Measurements from ENCODE around the gene OSBPL3. TPM values are rescaled to one million over a fixed set of nuclear protein-coding genes. Genes with fewer than 3 reads are reported as not detected.
A peak's percentile ranks its signal among the peaks of the same experiment; 100 is the strongest.

OSBPL3 gene
- total RNA-seq, 1 experiment from 2014 or later: 36.8 TPM

GRCh38 chr7:24786941-24787340 lies 193.0 kb downstream of the OSBPL3 start:
- POLR2A ChIA-PET: no interaction called here
- Histone ChIP-seq H2AFZ (ENCODE audit: low read depth, low read length, poor library complexity, severe bottlenecking) (no peak overlapping the region), H3K9me3 (ENCODE audit: control insufficient read depth in 1 of 2, insufficient read depth in 1 of 2, low read depth in 1 of 2, low read length in 2 of 2) (no peaks in the 10 kb centered on the region; a peak in 1 of 4 replicates), H3K4me2 (ENCODE audit: low read length) (peak overlapping the region; percentile 53), H3K4me1 (ENCODE audit: control insufficient read depth in 1 of 2, insufficient read depth in 2 of 2, low read length in 2 of 2) (peaks cover 8 to 17% of the 10 kb centered on the region in 2 experiments; a peak in 3 of 4 replicates), H3K36me3 (ENCODE audit: control insufficient read depth in 1 of 2, insufficient read depth in 2 of 2, low read length in 2 of 2) (no peaks in the 10 kb centered on the region), H3K9me2 (ENCODE audit: insufficient read depth) (no peaks in the 10 kb centered on the region), H3K4me3 (replicated peaks in 1 of 2; ENCODE audit: low read depth in 1 of 2, low read length in 2 of 2) (peak overlapping the region in 1 of 2 experiments; percentile 10; a peak in 1 of 4 replicates), H3K27me3 (ENCODE audit: insufficient read depth, low read length) (no peaks in the 10 kb centered on the region), H3K79me2 (ENCODE audit: insufficient read depth, low read length) (no peaks in the 10 kb centered on the region), H3K9ac (ENCODE audit: low read length) (peak overlapping the region; percentile 34), H4K20me1 (ENCODE audit: insufficient read depth) (no peaks in the 10 kb centered on the region), H3K27ac (ENCODE audit: low read depth, low read length) (peak overlapping the region; percentile 28; the same call in 1 of the 2 replicates)
- no TSS peak for BruUV-seq (replicated peaks)
- TF ChIP-seq SIN3A (IDR thresholded peaks at IDR 0.05; ENCODE audit: low read depth) (no peak), FOSL1 (IDR thresholded peaks at IDR 0.05; ENCODE audit: low read depth) (peak; percentile 53; the same call in 1 of the 2 replicates), JUND (IDR thresholded peaks at IDR 0.05) (peak; percentile 53), MAX (IDR thresholded peaks at IDR 0.05) (peak; percentile 81), YY1 (IDR thresholded peaks at IDR 0.05; ENCODE audit: extremely low read depth, insufficient replicate concordance, low read depth, low read length) (peak; percentile 16), SP1 (IDR thresholded peaks at IDR 0.05; ENCODE audit: low read depth) (peak; percentile 42; the same call in 1 of the 2 replicates), ZNF274 (IDR thresholded peaks at IDR 0.05; ENCODE audit: low read depth, low read length) (no peak), REST (IDR thresholded peaks at IDR 0.05; ENCODE audit: low read depth) (no peak), ZFX (IDR thresholded peaks at IDR 0.05) (no peak), CBX3 (IDR thresholded peaks at IDR 0.05; ENCODE audit: low read depth) (peak; percentile 46; the same call in 1 of the 2 replicates)
- ATAC-seq (peak; percentile 89), DNase-seq (ENCODE audit: low read depth, low spot score) (peak; percentile 73)
- RAD21 ChIA-PET (ENCODE audit: low non-redundant PET in 1 of 2, low total read pairs in 2 of 2, uncharacterized antibody in 2 of 2, unreplicated experiment in 2 of 2): no interaction called here
- intact Hi-C loops (cut with micrococcal nuclease): no loop called here
- CTCF ChIA-PET: no interaction called here

Measured in HCT116 (cell line).